GM19239 (cell line): Measurements from ENCODE around the gene APLN.

Experiments
- DNase-seq: peaks from one replicate; pipeline ENCODE4 v3.0.0; 2011; ENCODE audit warnings: low spot score; ENCODE audit not compliant: insufficient read length
- FAIRE-seq: peaks from 2 replicates; lab custom pipeline; 2011; peaks lifted over from hg19 to GRCh38; lab: Jason Lieb, UNC

APLN gene

DNA sequence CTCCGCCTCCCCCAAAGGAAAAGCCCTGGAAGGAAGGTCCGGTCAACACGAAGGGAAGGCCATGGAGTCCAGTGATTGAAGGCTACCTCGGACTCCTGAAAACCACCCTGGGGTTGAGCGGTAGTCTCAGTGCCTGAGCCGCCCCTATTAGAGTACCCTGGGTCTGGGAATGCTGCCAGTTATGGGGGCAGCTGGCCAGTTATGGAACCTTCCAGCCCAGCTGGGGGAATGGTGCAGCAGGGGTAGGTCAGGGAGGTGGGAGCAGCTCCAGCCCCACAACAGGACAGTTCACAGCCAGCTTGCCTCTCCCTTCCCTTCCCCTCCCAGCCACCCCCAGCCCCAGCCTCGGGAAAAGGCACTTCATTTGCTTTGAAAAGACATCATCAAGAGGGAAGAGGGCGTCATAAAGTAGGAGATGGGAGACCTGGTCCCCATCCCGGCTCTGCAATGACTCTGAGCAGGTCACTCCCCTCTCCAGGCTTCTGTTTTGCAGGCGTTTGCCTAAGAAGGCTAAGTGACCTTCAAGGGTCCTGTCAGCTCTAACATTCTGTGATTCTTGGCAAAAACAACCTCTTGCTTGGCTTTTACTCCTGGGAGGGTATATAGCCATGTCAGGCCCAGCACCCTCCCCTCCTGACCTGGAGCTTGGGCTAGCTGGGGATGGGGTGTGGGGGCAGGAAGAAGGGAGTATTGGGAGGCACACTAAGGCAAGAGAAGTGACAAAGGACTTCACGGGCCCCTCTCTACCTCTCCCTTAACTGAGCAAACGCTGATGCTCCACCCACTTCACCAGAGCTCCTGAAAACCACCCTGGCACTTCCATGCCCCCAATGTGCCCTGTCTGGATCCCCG is 8.0 kb downstream of the APLN start:
- DNase-seq (no peak), FAIRE-seq (no peak)

DNA sequence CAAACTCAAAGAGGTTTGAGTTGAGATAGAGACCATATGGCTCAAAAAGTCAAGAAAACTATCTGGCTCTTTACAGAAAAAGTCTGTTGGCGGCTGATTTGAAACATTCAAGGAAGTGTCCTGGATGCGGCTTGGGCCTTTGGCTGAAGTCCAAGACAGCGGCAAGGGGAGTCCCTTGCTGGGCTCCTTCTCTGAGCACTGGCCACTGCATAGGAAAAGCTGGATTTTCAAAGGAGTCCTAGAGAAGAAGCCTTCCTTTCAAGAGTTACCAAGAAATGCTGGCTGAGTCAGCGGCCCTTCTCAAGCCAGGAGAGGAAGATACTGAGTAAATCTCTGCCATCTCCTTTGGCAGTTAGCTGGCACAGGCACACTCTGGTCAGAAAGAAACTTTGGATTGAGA is 12.1 kb downstream of the APLN start:
- DNase-seq, result no peak

DNA sequence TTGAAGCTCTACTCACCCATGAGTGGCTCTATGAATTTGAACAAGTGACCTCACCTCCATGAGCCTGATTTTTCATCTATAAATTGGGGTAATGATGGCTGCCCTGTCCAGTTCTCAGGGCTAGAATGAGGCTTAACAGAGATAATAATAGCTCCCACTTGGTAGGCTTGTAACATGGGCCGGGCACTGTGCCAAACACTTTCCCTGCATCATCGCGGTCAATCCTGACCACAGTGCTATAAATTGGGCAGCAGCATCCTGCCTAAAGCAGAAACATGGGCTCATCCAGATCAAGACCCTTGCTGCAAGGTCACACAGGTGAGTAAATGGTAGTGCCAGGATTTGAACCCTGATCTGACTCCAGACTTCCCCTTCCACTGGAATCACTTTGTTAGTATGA is 12.8 kb downstream of the APLN start:
- no peak for FAIRE-seq
- no peak for DNase-seq

More for the DNA sequence above, 12.1 kb downstream of the APLN start:
- FAIRE-seq, result no peak

DNA sequence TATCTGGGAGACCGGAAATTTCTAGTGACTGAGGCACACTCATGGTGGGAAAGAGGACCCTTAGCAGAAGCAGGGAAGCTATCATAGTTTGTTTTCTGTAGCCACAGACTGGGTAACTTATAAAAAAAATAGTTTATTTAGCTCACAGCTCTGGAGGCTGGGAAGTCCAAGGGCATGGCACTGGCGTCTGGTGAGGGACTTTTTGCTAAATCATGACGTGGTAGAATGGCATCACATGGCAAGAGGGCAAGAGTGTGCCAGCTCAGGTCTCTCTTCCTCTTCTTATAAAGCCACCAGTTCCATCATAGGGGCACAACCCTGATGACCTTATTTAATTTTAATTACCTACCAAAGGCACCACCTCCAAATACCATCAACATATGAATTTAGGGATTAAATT is 13.3 kb downstream of the APLN start:
- FAIRE-seq, result no peak

DNA sequence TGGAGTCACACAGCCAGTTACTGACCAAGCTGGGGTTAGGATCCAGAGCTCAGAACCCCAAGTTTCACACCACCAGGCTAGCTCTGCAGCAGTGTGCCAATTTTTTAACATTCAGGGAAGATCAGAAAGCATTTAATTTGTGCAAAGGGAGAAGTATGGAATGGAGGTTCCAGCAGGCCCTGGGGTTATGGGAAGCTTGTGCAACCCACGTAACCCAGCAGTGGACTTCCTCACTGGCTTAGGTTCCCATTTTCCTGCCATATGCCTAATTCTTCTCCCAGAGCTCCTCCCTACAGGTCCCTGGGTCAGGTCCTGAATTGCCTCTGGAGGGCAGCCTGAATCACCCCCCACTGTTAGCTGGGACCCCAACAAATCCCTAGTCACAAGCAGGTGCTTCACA is 14.0 kb downstream of the APLN start:
- no peak for FAIRE-seq

More for the DNA sequence above, 13.3 kb downstream of the APLN start:
- DNase-seq, result no peak

DNA sequence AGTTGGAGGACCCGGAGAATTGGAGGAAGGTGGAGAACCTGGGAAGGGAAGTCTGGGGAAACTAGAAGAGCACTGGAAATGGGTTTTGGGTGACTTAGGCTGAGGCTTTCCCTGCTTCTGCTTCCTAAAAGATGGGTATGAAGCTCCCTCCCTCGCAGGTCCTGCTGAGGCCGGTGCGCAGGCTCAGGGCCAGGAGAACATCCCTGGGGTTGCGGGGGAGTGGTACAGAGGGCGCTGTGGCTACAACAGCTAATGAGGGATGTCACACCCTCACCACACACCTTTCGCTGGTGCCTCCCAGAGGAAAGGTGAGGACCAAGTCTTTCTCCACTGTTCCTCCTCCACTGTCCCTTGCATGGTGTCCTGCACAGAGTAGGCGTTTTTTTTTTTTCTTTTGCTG is 15.8 kb downstream of the APLN start:
- DNase-seq, result no peak
- no peak for FAIRE-seq

More for the DNA sequence above, 14.0 kb downstream of the APLN start:
- no peak for DNase-seq

DNA sequence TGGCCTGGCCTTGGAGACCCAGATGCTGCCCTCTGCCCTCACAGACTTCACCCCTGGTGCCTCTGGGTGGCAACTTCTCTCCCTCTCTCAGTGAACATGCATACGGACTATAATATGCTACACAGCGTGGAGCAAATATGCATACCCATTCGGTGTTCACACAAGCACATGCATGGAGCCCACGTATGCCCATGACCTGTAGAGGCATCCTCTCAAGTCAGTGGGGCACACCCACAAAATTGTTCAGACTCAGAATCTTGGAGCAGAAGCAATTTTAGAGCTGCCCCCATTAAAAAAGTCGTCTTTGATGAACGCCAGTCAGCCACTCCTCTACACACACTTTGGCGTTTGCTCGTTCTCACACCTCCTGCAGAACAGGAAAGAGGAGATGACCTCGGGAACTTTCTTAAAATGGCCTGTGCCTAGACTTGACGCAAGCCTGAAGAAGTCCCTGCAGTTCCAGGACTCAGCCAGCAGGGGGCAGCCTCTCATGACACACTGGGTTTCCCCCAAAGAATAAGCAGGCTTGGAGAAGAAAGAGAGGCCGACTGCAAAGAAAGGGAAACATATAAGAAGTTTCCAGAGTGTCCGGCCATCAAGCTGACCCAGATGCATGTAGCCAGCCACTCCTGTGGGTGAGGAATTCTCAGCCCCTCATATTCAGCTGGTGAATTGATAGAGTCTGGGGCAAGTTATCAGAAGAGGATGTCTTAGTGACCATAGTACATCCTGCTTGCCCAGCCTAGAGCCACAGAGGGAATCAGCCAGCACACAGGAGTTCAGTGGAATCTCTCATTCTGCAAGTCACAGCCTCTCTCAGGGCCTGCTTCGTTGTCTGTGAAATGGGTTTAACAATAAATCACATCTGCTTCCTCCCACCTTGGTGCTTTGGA is 17.3 kb downstream of the APLN start:
- FAIRE-seq, result peak; percentile 99
- peak; percentile 40 for DNase-seq

DNA sequence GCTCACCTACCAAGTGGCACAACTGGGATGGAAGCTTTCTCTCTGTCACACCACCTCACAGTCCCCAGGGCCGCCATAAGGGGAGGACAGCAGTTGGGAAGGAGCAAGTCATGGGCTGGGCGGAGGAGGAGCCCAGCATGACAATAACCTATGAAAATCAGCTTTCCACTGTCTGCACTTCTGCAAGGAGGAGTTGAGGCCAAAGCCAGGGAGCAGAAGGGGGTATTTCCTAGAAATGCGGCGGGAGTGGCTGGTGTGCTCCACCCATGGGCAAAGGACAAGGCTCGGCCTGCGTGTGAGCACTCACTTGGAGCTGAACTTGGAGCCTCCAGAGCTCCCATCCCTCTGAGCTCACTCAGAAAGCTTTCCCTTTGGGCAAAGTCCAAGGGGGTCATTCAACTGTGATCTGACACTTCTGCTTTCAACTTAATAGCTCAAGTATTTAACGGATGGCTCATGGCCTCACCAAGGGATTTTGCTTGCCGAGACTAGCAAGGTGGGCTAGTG is 18.5 kb downstream of the APLN start:
- DNase-seq, result no peak
- FAIRE-seq, result no peak

DNA sequence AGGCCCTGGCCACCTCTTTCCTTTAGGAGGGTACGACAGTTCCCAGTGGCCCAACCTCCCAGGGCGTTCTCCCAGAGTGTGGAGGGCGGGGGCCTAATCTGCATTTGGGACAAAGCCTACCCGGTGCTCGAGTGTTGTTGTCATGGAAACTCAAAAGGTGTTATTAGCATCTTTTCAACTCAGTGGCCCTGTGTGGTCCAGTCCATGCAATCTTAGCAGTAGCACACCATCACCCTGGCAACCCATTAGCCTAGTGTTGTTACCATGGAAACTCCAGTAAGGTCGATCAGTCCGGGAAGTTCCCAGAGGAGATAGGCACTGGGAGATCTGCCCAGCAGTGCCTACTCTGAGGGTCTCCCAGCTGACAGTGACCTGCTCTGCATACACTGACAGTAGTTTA is 20.2 kb downstream of the APLN start:
- DNase-seq (no peak), FAIRE-seq (no peak)

DNA sequence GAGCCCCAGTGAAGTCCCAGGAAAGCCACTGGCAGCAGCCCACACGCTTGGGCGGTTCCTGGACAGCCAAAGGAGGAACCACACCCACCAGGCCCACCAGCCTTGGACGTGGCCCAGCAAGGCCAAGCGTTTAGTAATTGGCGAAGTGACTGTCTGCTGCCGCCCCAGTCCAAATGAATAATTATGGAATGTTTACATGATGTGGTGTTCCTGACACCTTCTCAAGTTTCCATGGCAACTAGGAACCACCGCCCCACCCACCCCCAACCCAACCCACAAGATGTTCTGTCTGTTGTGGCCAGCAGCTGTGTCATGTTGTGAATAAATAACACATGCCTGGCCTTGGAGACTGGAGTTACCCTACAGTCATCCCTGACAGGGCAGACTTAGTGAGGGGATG is 22.3 kb downstream of the APLN start:
- DNase-seq (no peak), FAIRE-seq (no peak)

DNA sequence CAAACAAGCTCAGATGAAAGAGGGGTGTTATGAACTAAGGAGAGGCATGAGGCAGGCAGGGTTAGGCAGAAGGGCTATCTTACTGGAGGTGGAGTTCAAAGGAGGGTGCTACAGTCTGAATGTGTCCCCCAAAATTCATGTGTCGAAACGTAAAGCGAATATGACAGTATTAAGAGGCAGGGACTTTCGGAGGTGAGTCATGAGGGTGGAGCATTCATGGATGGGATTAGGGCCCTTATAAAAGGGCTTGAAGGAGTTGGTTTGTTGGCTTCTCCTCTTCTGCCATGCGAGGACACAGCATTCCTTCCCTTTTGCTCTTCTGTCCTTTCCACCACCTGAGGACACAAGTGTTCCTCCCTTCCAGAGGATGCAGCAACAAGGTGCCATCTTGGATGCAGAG is 22.9 kb downstream of the APLN start:
- FAIRE-seq (no peak), DNase-seq (no peak)

DNA sequence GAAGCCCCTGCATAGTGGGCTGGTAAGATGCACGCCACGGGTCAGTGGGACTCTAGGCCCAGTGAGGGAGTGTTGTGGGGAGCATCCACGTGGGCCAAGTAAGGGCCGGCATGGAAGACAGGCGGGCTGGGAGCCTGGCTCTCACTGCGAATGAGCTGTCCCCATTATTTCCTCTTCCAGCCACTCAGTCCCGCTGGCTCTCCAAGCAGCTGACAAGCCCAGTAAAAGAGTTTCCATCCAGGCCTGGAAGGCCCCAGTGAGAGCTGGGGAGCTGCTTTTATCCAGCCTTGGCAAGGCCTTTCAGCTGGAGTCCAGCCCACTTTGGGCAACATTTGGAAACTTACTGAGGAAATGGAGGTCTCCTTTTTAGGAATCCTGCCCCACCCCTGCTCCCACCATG is 24.9 kb downstream of the APLN start:
- DNase-seq (no peak), FAIRE-seq (no peak)

DNA sequence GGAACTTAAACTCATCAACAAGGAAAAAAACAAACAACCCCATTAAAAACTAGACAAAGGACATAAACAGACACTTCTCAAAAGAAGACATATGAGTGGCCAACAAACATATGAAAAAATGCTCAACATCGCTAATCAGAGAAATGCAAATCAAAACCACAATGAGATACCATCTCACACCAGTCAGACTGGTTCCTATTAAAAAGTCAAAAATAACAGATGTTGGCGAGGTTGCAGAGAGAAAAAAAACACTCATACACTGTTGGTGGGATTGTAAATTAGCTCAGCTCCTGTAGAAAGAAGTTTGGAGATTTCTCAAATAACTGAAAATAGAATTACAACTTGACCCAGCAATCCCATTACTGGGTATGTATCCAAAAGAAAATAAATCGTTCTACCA is 28.7 kb downstream of the APLN start:
- DNase-seq, result no peak
- FAIRE-seq, result no peak

DNA sequence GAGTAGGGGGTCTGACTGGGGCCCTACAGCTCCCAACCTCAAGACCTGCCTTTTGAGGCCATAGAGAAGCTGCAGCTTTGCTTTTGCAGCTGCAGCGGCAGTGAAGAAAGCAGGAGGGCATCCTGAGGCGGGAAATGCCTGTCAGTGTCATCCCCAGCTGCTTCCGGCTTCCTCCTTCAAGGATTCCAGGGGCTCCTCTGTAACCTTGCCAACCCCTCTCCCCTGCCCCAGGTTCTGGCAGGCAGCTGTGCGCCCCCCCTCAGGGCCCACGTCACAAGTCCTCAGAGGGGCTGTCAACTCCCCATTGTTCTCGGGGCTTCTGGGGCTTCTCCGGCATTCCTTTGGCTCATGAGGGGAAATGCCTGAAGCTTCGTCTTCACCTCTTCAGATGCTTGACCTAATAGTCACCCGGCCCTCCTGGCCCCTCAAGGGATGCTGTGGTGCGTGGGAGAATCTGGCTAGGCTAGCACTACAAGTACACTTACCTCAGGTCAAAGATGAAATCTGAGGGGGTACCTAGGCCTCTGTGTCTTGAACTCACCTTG is 31.9 kb downstream of the APLN start:
- FAIRE-seq (no peak), DNase-seq (no peak)

DNA sequence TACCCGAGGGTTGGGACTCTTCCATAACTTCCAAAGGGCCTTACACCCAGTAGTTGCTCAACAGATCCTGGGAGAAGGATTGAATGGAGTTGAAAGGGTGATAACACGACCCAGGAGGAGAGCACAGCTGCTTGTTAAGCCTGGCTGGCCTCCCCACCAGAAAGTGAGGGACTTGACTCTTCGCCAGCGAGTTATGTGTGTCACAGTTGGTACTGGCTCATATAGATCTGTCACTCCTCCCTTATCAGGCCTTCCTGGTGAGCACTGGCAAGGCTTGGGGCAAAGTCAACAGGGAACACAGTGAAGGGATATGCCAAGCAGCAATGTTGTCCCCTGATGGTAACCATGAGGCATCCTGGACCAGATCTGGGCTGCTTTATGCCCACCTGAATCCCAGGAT is 35.8 kb downstream of the APLN start:
- no peak for DNase-seq
- no peak for FAIRE-seq

DNA sequence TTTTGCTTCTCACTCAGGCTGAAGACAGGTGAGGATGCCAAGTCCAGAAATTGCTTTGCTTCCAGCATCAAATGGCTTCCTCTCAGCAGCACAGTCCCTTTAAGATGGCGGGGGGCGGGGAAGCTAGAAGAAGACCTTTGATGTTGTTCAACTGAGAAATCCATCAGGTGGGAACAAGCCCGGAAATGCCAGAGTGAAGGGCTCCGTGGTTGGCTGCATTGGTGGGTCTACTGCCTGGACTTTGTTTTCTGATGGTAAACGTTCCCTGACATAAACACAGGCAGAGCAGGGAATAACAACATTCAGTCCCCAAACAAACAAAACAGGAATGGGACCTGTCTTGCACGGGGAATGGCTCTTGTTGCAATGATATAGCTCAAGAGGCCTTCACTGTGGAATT is 37.3 kb downstream of the APLN start:
- DNase-seq (no peak), FAIRE-seq (no peak)

DNA sequence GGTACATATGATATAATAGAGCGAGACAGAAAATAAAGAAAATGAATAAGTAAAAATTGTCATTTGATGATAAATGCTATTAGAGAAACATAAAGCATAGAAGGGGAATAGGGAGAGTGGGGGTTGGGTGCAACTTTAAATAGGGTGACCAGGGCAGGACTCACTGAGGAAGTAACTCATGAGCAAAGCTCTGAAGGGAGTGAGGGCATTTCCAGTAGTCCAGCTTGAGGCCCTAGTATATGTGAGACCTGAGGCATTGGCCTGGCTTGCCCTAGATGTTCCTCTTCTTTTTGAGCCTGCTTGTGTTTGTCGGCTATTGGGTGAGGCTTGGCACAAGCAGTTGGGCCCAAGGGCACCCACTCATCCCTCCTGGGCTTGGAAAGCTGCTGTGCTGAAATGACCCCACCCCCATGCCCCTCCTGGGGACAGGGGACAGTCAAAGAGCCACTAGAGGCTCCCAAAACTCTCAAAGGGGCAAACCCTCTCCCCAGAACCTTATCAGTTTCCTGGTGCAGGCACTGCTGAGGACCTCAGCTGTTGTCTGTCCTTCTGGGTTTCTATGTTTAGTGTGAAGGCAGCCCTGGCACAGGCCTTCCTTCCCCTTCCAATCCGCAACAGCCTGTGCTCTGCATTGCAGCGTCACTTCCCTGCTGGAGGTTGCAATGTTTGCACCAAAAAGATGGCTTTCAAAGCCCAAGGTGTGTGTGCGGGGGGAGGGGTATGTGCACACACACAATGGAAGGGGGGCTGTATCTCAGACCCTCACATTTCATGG is 40.1 kb downstream of the APLN start:
- no peak for FAIRE-seq
- no peak for DNase-seq

DNA sequence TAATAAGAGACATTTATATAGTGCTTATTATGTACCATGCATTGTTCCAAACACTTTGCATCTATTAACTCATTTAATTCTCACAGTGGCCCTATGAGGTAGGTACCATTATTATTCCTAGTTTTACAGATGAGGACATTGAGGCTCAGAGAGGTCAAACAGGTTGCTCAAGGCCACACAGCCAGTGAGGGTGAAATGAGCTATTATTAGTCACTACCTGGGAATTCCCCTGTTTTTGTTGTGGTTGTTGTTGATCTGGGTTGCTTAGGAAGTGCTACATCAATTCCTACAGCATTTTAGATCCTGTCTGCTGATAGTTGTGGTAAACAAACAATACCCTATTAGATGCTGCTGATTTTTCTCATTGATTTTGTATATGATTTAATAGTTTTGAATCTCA is 41.2 kb downstream of the APLN start:
- no peak for DNase-seq
- FAIRE-seq, result no peak

DNA sequence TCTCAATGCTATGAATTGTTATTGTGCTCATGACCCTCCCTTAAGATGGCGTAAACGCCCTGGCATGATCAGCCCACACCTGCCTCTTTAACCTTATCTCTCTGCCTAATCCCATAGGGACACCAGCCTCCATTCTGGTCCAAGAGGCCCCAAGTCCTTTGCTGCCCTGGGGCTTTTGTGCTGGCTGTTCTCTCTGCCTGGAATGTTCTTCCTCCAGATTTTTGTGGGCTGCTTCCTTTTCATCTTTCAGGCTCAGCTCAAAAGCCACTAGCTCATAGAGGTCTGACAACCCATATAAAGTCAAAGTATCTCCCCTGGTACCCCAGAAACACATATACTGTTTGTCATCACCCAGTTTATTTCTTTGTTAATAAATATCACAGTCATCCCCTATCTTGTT is 42.4 kb downstream of the APLN start:
- FAIRE-seq, result no peak

DNA sequence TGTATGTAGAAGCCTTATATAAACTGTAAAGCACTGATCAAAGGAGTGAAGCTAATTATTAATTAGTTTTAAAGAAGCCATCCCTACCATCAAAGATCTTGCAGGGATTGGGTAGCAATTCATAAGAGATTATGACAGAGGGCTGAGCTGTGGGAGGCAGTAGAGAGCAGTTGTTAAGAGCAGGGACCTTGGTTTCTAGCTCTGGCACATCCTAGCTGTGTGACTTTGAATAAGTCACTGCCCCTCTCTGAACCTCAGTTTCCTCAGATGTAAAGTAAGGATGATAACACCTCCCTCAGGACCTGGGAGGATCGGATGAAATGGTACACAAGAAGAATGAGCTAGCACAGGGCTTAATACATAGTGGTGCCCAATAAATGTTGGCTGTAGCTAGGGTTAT is 45.4 kb downstream of the APLN start:
- DNase-seq, result no peak
- no peak for FAIRE-seq

More for the DNA sequence above, 42.4 kb downstream of the APLN start:
- DNase-seq, result no peak
